Measurements from ENCODE around the gene EXOC3. TPM values are rescaled to one million over a fixed set of nuclear protein-coding genes. Genes with fewer than 3 reads are reported as not detected.

EXOC3 gene
- polyA plus RNA-seq, 3 donors, result 33.2 to 59.7 (median 53.8) TPM

DNA sequence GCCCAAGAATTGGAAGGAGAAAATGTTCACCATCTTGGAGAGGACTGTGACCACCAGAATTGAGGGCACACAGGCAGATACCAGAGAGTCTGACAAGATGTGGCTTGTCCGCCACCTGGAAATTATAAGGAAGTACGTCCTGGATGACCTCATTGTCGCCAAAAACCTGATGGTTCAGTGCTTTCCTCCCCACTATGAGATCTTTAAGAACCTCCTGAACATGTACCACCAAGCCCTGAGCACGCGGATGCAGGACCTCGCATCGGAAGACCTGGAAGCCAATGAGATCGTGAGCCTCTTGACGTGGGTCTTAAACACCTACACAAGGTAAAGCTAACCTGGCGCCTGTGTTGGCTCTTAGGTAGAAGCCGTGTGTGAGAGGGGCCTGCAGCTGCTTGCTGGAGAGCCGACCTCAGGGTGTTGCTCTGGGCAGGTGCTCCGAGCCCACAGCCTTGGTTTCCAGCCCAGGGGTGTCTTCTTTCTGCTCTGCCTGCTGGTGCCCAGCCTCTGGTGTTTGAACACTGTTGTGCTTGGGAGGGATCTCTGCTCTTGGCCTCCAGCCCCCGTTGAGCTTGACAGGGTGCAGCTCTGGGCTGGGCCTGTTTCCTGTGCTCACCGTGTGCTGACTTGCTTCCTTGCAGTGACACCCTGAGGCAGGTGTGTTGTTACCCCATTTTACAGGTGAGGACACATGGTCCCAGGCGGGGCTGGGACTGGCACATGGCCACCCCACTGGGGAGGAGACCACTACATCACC is 10.9 kb downstream of the EXOC3 start:
- H2AFZ ChIP-seq (ENCODE audit: insufficient read depth, low read depth, low read length, poor library complexity, severe bottlenecking), result no peak overlapping the region
- H3K36me3 ChIP-seq (replicated peaks in 1 of 2; ENCODE audit: control insufficient read depth in 1 of 2, insufficient read depth in 2 of 2, low read length in 2 of 2), result peaks cover 94 to 100% of the 10 kb centered on the region in 2 donors
- no peaks in the 10 kb centered on the region for H3K4me1 ChIP-seq (ENCODE audit: control insufficient read depth in 1 of 2, insufficient read depth in 2 of 2, low read length in 2 of 2)
- no peak overlapping the region for H3K9ac ChIP-seq (ENCODE audit: insufficient read depth, low read length, poor library complexity, severe bottlenecking)
- TF ChIP-seq, protein P1, sequence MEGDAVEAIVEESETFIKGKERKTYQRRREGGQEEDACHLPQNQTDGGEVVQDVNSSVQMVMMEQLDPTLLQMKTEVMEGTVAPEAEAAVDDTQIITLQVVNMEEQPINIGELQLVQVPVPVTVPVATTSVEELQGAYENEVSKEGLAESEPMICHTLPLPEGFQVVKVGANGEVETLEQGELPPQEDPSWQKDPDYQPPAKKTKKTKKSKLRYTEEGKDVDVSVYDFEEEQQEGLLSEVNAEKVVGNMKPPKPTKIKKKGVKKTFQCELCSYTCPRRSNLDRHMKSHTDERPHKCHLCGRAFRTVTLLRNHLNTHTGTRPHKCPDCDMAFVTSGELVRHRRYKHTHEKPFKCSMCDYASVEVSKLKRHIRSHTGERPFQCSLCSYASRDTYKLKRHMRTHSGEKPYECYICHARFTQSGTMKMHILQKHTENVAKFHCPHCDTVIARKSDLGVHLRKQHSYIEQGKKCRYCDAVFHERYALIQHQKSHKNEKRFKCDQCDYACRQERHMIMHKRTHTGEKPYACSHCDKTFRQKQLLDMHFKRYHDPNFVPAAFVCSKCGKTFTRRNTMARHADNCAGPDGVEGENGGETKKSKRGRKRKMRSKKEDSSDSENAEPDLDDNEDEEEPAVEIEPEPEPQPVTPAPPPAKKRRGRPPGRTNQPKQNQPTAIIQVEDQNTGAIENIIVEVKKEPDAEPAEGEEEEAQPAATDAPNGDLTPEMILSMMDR (IDR thresholded peaks at IDR 0.05), result no peak
- peaks cover 0 to 1% (median 0%) of the 10 kb centered on the region in 3 donors for H3K27me3 Mint-ChIP-seq (ENCODE audit: low read depth in 3 of 3)
- no peak overlapping the region for H3K27ac ChIP-seq (ENCODE audit: low read depth in 1 of 2, low read length in 2 of 2)
- no peak for DNase-seq
- peaks cover 83% of the 10 kb centered on the region for H4K20me1 ChIP-seq (ENCODE audit: insufficient read depth, low read length)
- peaks cover 7 to 14% (median 10%) of the 10 kb centered on the region in 7 donors for H3K9me3 Mint-ChIP-seq
- peaks cover 3 to 18% of the 10 kb centered on the region in 2 donors for H3K9me3 ChIP-seq (replicated peaks in 1 of 2; ENCODE audit: control insufficient read depth in 1 of 2, insufficient read depth in 1 of 2, low read length in 2 of 2)
- no peak overlapping the region for H3K4me3 ChIP-seq (replicated peaks in 1 of 3; ENCODE audit: low read depth in 2 of 3, low read length in 3 of 3)
- intact Hi-C loops (cut with micrococcal nuclease), result no loop called here
- no peak overlapping the region for H3K4me3 Mint-ChIP-seq
- H3K4me2 ChIP-seq (replicated peaks; ENCODE audit: extremely low read depth, low read length, poor library complexity, severe bottlenecking), result no peak overlapping the region
- peaks cover 95 to 100% of the 10 kb centered on the region in 2 donors for H3K36me3 Mint-ChIP-seq
- no peak overlapping the region for H3K27ac Mint-ChIP-seq
- WGBS (ENCODE audit: insufficient coverage), result 97% methylated on average over 8 of the region's 16 CpGs
- H3K79me2 ChIP-seq (ENCODE audit: insufficient read depth, low read length), result peaks cover 23% of the 10 kb centered on the region
- peaks cover 2% of the 10 kb centered on the region for H3K4me1 Mint-ChIP-seq
- no peaks in the 10 kb centered on the region for H3K27me3 ChIP-seq (ENCODE audit: control insufficient read depth in 2 of 2, insufficient read depth in 2 of 2, low read length in 2 of 2)

DNA sequence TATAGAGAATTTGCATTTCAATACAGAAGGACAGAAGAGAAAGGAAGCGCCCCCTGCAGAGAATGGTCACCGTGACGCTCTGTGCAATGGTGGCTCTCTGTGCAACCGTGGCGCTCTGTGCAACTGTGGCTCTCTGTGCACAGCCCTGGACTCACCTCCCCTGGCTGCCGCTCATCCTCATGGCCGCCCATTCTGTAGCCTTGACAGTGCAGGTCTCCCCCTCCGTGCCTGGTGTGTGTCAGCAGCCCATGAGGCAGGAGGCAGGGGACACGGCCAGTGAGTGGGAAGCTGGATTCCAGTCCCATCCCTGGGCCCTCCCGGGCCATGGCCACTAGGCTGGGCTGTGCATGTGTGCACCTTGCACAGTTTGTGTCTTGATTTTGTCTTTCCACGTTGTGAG is 12.0 kb downstream of the EXOC3 start:
- H4K20me1 ChIP-seq (ENCODE audit: insufficient read depth, low read length), result peaks cover 74% of the 10 kb centered on the region
- DNase-seq, result no peak
- TF ChIP-seq, protein P1 (IDR thresholded peaks at IDR 0.05), result no peak
- H3K79me2 ChIP-seq (ENCODE audit: insufficient read depth, low read length), result peaks cover 20% of the 10 kb centered on the region
- no peaks in the 10 kb centered on the region for H3K27me3 ChIP-seq (ENCODE audit: control insufficient read depth in 2 of 2, insufficient read depth in 2 of 2, low read length in 2 of 2)
- intact Hi-C loops (cut with micrococcal nuclease), result no loop called here
- Mint-ChIP-seq H3K27ac (peak overlapping the region in 1 of 7 donors; percentile 22), H3K4me1 (no peaks in the 10 kb centered on the region), H3K9me3 (peaks cover 7 to 14% (median 10%) of the 10 kb centered on the region in 7 donors), H3K27me3 (ENCODE audit: low read depth in 3 of 3) (peaks cover 0 to 1% (median 0%) of the 10 kb centered on the region in 3 donors), H3K36me3 (peaks cover 95 to 100% of the 10 kb centered on the region in 2 donors), H3K4me3 (no peak overlapping the region)
- no peak overlapping the region for H2AFZ ChIP-seq (ENCODE audit: insufficient read depth, low read depth, low read length, poor library complexity, severe bottlenecking)
- H3K4me2 ChIP-seq (replicated peaks; ENCODE audit: extremely low read depth, low read length, poor library complexity, severe bottlenecking), result no peak overlapping the region
- peaks cover 94 to 100% of the 10 kb centered on the region in 2 donors for H3K36me3 ChIP-seq (replicated peaks in 1 of 2; ENCODE audit: control insufficient read depth in 1 of 2, insufficient read depth in 2 of 2, low read length in 2 of 2)
- H3K4me1 ChIP-seq (ENCODE audit: control insufficient read depth in 1 of 2, insufficient read depth in 2 of 2, low read length in 2 of 2), result no peaks in the 10 kb centered on the region
- H3K4me3 ChIP-seq (replicated peaks in 1 of 3; ENCODE audit: low read depth in 2 of 3, low read length in 3 of 3), result no peak overlapping the region
- H3K9me3 ChIP-seq (replicated peaks in 1 of 2; ENCODE audit: control insufficient read depth in 1 of 2, insufficient read depth in 1 of 2, low read length in 2 of 2), result peaks cover 3 to 18% of the 10 kb centered on the region in 2 donors
- no peak overlapping the region for H3K9ac ChIP-seq (ENCODE audit: insufficient read depth, low read length, poor library complexity, severe bottlenecking)
- 100% methylated on average over 9 of the region's 11 CpGs for WGBS (ENCODE audit: insufficient coverage)
- H3K27ac ChIP-seq (ENCODE audit: low read depth in 1 of 2, low read length in 2 of 2), result no peak overlapping the region
